AG10803 (cell line): ENCODE data around the gene FKBP5.

Experiments used
- DNase-seq: peaks from one replicate; pipeline ENCODE4 v3.0.0; 2010; ENCODE audit warnings: low read depth
- H3K4me3 ChIP-seq: 2 replicates; pipeline ENCODE4 v1.5.1; 2011; ENCODE audit warnings: mild to moderate bottlenecking, low read length, control low read depth
- CTCF ChIP-seq: conservative IDR thresholded peaks from 2 replicates; pipeline ENCODE4 v1.5.1; 2011; ENCODE audit warnings: mild to moderate bottlenecking, low read length, control low read depth, inconsistent platforms

The FKBP5 gene

DNA sequence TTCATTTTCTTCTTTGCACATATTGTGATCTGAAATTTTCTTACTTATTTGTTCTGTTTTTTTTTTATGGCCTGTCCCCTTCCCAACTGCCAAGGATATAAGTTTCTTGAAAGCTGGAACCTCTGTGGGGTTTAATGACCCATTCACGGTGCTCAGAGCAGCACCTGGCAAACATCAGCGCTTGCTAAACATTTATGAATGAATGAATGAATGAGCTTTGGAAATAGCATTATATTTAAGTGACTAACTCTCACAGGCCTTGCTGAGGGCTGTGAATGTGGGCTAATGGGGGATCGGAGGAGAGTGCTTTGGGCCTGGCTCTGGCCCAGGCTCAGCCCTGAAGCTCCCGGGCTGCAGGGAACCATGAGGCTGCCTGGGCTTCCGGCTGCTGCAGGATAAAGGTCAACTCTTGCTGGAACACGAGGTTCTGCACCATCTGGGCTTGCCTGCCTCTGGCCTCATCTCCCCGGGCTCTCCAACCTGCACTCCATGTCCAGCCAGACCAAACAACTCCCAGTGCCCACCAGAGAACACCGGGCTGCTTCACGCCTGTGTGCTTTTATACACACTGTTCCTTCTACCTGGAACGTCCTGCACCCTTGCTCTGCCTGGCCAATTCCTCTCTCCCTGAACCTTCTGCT, 33.5 kb upstream of the FKBP5 start:
- no peak for TF ChIP-seq CTCF
- no peak for DNase-seq
- H3K4me3 ChIP-seq: no peak overlapping the region

- 0 out of 2 replicates have a peak overlapping the region, but pooled peaks have one; percentile 7 for H3K4me3 ChIP-seq
- DNase-seq: no peak
- no peak for TF ChIP-seq CTCF
These were observed 31.4 kb upstream of the FKBP5 start for GRCh38 chr6:35719830-35720733.

DNA sequence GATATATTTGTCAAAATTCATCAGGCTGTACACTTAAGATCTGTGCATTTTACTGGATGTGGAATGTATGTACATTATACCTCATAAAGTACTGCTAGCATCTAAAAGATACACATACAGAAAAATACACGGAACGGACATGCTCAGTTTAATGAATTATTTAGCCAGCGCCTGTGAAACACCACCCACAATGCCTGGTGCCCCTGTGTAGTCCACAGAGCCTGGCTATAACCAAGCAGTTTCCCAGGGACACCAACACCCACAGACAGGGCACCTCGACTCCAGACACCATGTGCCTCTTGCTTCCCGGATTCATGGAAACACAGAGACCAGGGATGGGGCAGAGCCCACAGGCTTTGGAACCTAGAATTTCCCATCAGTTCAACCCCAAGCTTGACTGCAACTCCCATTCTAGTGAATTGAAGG, 30.7 kb upstream of the FKBP5 start:
- H3K4me3 ChIP-seq: no peak overlapping the region
- no peak for DNase-seq
- TF ChIP-seq CTCF: no peak

DNA sequence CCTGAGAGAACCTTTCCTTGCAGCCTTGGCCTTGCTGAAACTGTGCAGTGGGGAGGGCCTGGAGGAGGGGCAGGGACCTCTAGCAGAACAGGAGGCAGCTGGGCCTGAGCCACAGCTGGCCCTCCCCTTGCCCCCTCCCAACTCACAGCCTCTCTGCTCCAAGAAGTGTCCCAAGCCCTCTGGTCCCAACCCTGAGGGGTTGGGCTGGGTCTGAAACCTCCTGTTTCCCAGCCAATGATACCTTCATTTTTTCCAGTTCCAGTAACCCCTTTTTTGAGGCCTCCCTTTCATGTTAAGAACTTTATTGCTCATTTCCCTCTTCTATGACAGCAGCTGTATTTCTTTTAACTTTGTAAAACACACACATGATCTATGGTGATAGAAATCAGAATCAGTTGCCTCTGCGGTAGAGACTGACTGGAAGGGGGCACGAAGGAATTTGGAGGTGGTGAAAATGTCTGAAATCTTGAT, 30.2 kb upstream of the FKBP5 start:
- DNase-seq: no peak
- no peak for TF ChIP-seq CTCF
- no peak overlapping the region for H3K4me3 ChIP-seq

DNA sequence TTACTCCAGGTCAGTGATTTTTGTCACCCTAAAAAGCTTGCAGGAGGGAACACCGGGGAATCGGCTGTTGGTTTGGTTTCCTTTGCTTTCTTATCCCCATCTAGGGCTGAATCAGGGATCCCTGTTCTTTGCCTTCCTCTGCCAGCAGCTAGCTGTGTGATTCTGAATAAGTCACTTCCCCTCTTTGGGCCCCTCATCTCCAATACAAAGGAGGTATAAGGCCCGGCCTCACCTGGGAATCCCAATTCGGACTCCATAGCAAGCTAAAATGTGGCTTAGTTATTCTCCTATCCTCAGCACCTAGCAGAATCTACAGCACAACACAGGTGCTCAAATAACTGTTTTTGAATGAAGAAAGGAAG, 29.6 kb upstream of the FKBP5 start:
- no peak for DNase-seq
- TF ChIP-seq CTCF: no peak
- H3K4me3 ChIP-seq: no peak overlapping the region

DNA sequence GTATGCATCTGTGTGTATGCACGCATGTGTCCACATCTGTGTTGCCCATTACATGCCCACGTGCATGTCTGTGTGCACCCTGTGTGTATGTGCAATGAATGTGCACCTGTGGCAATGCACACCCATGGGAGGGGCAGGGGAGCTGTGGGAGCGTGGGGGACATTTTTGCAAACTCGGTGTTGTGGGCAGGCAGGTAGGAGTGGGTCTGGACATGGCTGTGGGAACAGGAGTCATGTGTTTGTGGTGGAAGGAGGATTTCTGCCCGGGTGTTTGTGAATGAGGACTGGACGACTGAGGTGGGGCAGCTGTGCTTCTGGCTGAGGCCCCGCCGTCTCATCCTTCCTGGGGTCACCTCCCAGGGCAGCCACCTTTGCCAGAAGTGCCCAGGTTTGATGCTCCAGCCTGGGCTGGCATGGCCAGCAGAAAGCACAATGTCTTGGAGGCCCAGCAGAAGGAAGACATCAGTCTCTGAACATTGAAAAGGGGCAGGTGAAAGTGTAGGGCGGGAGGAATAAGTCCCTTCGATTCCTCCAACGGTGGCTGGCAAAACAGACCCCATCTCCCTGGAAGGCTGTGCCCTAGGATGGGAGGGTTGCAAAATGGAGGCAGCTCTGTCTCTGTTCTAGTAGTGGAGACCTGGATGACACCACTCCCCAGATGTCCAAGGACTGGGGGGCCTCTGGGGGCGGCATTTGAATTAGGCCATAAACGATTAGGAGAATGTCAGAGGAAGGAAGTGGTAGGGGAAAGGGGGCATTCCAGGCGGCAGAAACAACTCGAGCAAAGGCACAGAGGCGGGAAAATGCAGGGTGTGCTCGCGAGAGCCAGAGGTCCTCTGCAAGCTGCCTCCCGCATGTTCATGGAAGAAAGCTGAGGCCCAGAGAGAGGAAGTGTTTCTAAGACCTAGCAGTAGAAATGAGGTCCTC, 29.0 kb upstream of the FKBP5 start:
- H3K4me3 ChIP-seq: no peak overlapping the region
- DNase-seq: no peak
- no peak for TF ChIP-seq CTCF
